Panc1 (cell line): ENCODE data around the gene OTOGL. TPM values are rescaled to one million over a fixed set of nuclear protein-coding genes. Genes with fewer than 3 reads are reported as not detected.

ENCODE experiments used
- ATAC-seq: fragments of 200-7000 bp; cut with Tn5 transposase; 2 replicates; pipeline ENCODE4 v1.9.1; 2020; ENCODE audit warnings: mild to moderate bottlenecking, moderate library complexity
- BruUV-seq: library from RNA; stranded (reverse); fragments of 400-500 nt; replicated peaks from 2 replicates; lab custom pipeline; 2021; lab: Mats Ljungman, UMichigan
- CTCF ChIA-PET: fragments of 300-600 bp; sonication (Branson Sonifier 250); formaldehyde crosslinking; loops from one replicate; lab custom pipeline; 2022; ENCODE audit warnings: antibody characterized with exemption; lab: Charles Lee
- POLR2A ChIA-PET: fragments of 300-600 bp; sonication (Branson Sonifier 250); formaldehyde crosslinking; loops from one replicate; lab custom pipeline; 2022; ENCODE audit warnings: antibody characterized with exemption; lab: Charles Lee
- DNase-seq: peaks from one replicate; pipeline ENCODE4 v3.0.0-alpha.2; 2010; ENCODE audit warnings: low read depth, low spot score
- H3K27ac ChIP-seq: 2 replicates; pipeline ENCODE4 v1.5.1; 2011; ENCODE audit warnings: mild to moderate bottlenecking, low read length, inconsistent platforms
- H3K27me3 ChIP-seq: fragments of 200-500 bp; sonication (Bioruptor generic); 2 replicates; pipeline ENCODE4 v1.6.0; 2014; ENCODE audit warnings: low read length, inconsistent platforms; ENCODE audit not compliant: control insufficient read depth, insufficient read depth
- H3K36me3 ChIP-seq: fragments of 200-500 bp; sonication (Bioruptor generic); 2 replicates; pipeline ENCODE4 v1.5.1; 2014; ENCODE audit warnings: inconsistent platforms, mild to moderate bottlenecking, low read length, moderate library complexity; ENCODE audit not compliant: control insufficient read depth, insufficient read depth
- H3K4me1 ChIP-seq: 2 replicates; pipeline ENCODE4 v1.5.1; 2011; ENCODE audit warnings: inconsistent platforms, mild to moderate bottlenecking, low read length, moderate library complexity; ENCODE audit not compliant: control insufficient read depth, insufficient read depth
- H3K4me3 ChIP-seq, 2 experiments: 2 replicates each; pipeline ENCODE4 v1.5.1; 2011 to 2012; ENCODE audit warnings: low read depth in 2 of 2, low read length in 2 of 2, mild to moderate bottlenecking in 2 of 2, inconsistent platforms in 1 of 2, moderate library complexity in 1 of 2
- H3K9me3 ChIP-seq: fragments of 200-500 bp; sonication (Bioruptor generic); 2 replicates; pipeline ENCODE4 v1.5.1; 2014; ENCODE audit warnings: low read depth, mild to moderate bottlenecking, inconsistent platforms, low read length, moderate library complexity; ENCODE audit not compliant: control insufficient read depth, insufficient read depth
- POLR2AphosphoS5 ChIP-seq: IDR thresholded peaks from 2 replicates; pipeline ENCODE4 v1.6.1; 2012; ENCODE audit warnings: mild to moderate bottlenecking, low read depth, low read length, moderate library complexity
- SIN3A ChIP-seq: IDR thresholded peaks from 2 replicates; pipeline ENCODE4 v1.6.1; 2012; ENCODE audit warnings: low read depth, mild to moderate bottlenecking, low read length, moderate library complexity, borderline replicate concordance; ENCODE audit not compliant: insufficient read depth
- TCF7L2 ChIP-seq: IDR thresholded peaks from 2 replicates; pipeline ENCODE4 v1.6.1; 2011; ENCODE audit warnings: mild to moderate bottlenecking, low read depth, low read length, inconsistent platforms
- in situ Hi-C: cut with HindIII; loops from 2 replicates; pipeline ENCODE4 v1.10.0; 2016; ENCODE audit warnings: low sequenced_read_pairs, low pct_unique_long_range_greater_than_20kb
- intact Hi-C: fragments of 100-400 bp; cut with micrococcal nuclease; formaldehyde crosslinking; loops from one replicate; pipeline ENCODE4 v1.10.0; 2022; ENCODE audit not compliant: unreplicated experiment
- total RNA-seq: library from RNA; stranded (reverse); gene quantifications from one replicate; pipeline ENCODE4 v1.2.1, GENCODE V29; 2021; ENCODE audit not compliant: unreplicated experiment
- TF ChIP-seq, protein P1 (sequence below): fragments of 450-650 bp; IDR thresholded peaks from 2 replicates; pipeline ENCODE4 v1.5.1; 2017; ENCODE audit warnings: mild to moderate bottlenecking
- TF ChIP-seq, protein P2 (sequence below), 2 experiments: IDR thresholded peaks; 2 replicates each; pipeline ENCODE4 v1.6.1; 2011 to 2012; ENCODE audit warnings: low read depth in 2 of 2, control low read depth in 1 of 2, low read length in 1 of 2, mild to moderate bottlenecking in 1 of 2, moderate library complexity in 1 of 2; ENCODE audit not compliant: insufficient read depth in 1 of 2

OTOGL gene
- total RNA-seq, 1 experiment from 2014 or later: not detected

- ChIA-PET POLR2A (no interaction called here), CTCF (no interaction called here)
- no peaks in the 10 kb centered on the region for H3K9me3 ChIP-seq
- DNase-seq (no peak), ATAC-seq (no peak)
- H3K36me3 ChIP-seq: no peaks in the 10 kb centered on the region
- intact Hi-C loops (loop anchor here (2.0 to 10.0 kb wide), 3 partner anchors 184 to 711 kb away; no protein-coding TSS in a partner anchor), in situ Hi-C loops (no loop called here)
- BruUV-seq: no TSS peak
- no peaks in the 10 kb centered on the region for H3K4me1 ChIP-seq
- H3K27me3 ChIP-seq: no peaks in the 10 kb centered on the region
- no peak overlapping the region for H3K27ac ChIP-seq
- TF ChIP-seq TCF7L2 (no peak), SIN3A (no peak), POLR2AphosphoS5 (no peak)
- TF ChIP-seq, protein P1, sequence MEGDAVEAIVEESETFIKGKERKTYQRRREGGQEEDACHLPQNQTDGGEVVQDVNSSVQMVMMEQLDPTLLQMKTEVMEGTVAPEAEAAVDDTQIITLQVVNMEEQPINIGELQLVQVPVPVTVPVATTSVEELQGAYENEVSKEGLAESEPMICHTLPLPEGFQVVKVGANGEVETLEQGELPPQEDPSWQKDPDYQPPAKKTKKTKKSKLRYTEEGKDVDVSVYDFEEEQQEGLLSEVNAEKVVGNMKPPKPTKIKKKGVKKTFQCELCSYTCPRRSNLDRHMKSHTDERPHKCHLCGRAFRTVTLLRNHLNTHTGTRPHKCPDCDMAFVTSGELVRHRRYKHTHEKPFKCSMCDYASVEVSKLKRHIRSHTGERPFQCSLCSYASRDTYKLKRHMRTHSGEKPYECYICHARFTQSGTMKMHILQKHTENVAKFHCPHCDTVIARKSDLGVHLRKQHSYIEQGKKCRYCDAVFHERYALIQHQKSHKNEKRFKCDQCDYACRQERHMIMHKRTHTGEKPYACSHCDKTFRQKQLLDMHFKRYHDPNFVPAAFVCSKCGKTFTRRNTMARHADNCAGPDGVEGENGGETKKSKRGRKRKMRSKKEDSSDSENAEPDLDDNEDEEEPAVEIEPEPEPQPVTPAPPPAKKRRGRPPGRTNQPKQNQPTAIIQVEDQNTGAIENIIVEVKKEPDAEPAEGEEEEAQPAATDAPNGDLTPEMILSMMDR: no peak
- TF ChIP-seq, protein P2, sequence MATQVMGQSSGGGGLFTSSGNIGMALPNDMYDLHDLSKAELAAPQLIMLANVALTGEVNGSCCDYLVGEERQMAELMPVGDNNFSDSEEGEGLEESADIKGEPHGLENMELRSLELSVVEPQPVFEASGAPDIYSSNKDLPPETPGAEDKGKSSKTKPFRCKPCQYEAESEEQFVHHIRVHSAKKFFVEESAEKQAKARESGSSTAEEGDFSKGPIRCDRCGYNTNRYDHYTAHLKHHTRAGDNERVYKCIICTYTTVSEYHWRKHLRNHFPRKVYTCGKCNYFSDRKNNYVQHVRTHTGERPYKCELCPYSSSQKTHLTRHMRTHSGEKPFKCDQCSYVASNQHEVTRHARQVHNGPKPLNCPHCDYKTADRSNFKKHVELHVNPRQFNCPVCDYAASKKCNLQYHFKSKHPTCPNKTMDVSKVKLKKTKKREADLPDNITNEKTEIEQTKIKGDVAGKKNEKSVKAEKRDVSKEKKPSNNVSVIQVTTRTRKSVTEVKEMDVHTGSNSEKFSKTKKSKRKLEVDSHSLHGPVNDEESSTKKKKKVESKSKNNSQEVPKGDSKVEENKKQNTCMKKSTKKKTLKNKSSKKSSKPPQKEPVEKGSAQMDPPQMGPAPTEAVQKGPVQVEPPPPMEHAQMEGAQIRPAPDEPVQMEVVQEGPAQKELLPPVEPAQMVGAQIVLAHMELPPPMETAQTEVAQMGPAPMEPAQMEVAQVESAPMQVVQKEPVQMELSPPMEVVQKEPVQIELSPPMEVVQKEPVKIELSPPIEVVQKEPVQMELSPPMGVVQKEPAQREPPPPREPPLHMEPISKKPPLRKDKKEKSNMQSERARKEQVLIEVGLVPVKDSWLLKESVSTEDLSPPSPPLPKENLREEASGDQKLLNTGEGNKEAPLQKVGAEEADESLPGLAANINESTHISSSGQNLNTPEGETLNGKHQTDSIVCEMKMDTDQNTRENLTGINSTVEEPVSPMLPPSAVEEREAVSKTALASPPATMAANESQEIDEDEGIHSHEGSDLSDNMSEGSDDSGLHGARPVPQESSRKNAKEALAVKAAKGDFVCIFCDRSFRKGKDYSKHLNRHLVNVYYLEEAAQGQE (IDR thresholded peaks at IDR 0.05; ENCODE audit: insufficient read depth in 1 of 2, low read depth in 2 of 2, low read length in 1 of 2): no peak
- no peak overlapping the region for H3K4me3 ChIP-seq
Measured at GRCh38 chr12:80413462-80413861, 314.1 kb downstream of the OTOGL start.

GRCh38 chr12:80415466-80415865, 316.1 kb downstream of the OTOGL start:
- no peaks in the 10 kb centered on the region for H3K9me3 ChIP-seq
- H3K27me3 ChIP-seq: no peaks in the 10 kb centered on the region
- in situ Hi-C loops: no loop called here
- ATAC-seq (no peak), DNase-seq (no peak)
- H3K4me1 ChIP-seq: no peaks in the 10 kb centered on the region
- no peaks in the 10 kb centered on the region for H3K36me3 ChIP-seq
- CTCF ChIA-PET: no interaction called here
- POLR2A ChIA-PET: no interaction called here
- intact Hi-C loops: loop anchor here (10.0 kb wide), 1 partner anchor 709 kb away; no protein-coding TSS in a partner anchor
- no TSS peak for BruUV-seq
- no peak overlapping the region for H3K4me3 ChIP-seq
- H3K27ac ChIP-seq: no peak overlapping the region
- TF ChIP-seq POLR2AphosphoS5 (no peak), SIN3A (no peak), TCF7L2 (no peak)
- TF ChIP-seq, protein P1: no peak
- TF ChIP-seq, protein P2 (IDR thresholded peaks at IDR 0.05; ENCODE audit: insufficient read depth in 1 of 2, low read depth in 2 of 2, low read length in 1 of 2): no peak
